GM12878 (cell line): Measurements from ENCODE around the gene GALNT3.

Experiments
- CEBPB ChIP-seq, 2 experiments: fragments of 150-350 bp in 1 of 2; IDR thresholded peaks; 2 replicates each; pipeline ENCODE4 v1.6.1; 2012 to 2014; ENCODE audit warnings: low read depth in 2 of 2, low read length in 2 of 2, borderline replicate concordance in 1 of 2, inconsistent platforms in 1 of 2
- EP300 ChIP-seq, 2 experiments: fragments of 150-350 bp in 1 of 2; IDR thresholded peaks; 2 replicates each; pipeline ENCODE4 v1.6.1; 2011 to 2012; ENCODE audit warnings: low read depth in 2 of 2, low read length in 2 of 2, borderline replicate concordance in 1 of 2, improper control_type of control experiment in 1 of 2, inconsistent platforms in 1 of 2; ENCODE audit not compliant: control insufficient read depth in 1 of 2
- FOXK2 ChIP-seq: fragments of 450-650 bp; IDR thresholded peaks from 2 replicates; pipeline ENCODE4 v1.6.1; 2017; ENCODE audit warnings: mild to moderate bottlenecking, moderate library complexity
- POLR2AphosphoS5 ChIP-seq: IDR thresholded peaks from 2 replicates; pipeline ENCODE4 v1.6.1; 2011; ENCODE audit warnings: mild to moderate bottlenecking, low read length, inconsistent platforms
- RAD21 ChIP-seq: IDR thresholded peaks from 2 replicates; pipeline ENCODE4 v1.6.1; 2011; ENCODE audit warnings: mild to moderate bottlenecking, low read depth, low read length, moderate library complexity; ENCODE audit not compliant: insufficient read depth
- SMC3 ChIP-seq: IDR thresholded peaks from 2 replicates; pipeline ENCODE4 v1.6.1; 2011; ENCODE audit warnings: low read length, improper control_type of control experiment, borderline replicate concordance
- TF ChIP-seq, protein P1 (sequence below), 3 experiments: IDR thresholded peaks in 2 of 3; conservative IDR thresholded peaks in 1 of 3; 2 replicates each; pipeline ENCODE4 v1.5.1; 2011; ENCODE audit warnings: low read depth in 3 of 3, low read length in 3 of 3, mild to moderate bottlenecking in 3 of 3, control low read depth in 2 of 3, moderate library complexity in 2 of 3, inconsistent platforms in 1 of 3, mixed read lengths in 1 of 3; ENCODE audit not compliant: control insufficient read depth in 2 of 3, insufficient read depth in 1 of 3; ENCODE audit errors: extremely low read depth in 1 of 3

DNA sequence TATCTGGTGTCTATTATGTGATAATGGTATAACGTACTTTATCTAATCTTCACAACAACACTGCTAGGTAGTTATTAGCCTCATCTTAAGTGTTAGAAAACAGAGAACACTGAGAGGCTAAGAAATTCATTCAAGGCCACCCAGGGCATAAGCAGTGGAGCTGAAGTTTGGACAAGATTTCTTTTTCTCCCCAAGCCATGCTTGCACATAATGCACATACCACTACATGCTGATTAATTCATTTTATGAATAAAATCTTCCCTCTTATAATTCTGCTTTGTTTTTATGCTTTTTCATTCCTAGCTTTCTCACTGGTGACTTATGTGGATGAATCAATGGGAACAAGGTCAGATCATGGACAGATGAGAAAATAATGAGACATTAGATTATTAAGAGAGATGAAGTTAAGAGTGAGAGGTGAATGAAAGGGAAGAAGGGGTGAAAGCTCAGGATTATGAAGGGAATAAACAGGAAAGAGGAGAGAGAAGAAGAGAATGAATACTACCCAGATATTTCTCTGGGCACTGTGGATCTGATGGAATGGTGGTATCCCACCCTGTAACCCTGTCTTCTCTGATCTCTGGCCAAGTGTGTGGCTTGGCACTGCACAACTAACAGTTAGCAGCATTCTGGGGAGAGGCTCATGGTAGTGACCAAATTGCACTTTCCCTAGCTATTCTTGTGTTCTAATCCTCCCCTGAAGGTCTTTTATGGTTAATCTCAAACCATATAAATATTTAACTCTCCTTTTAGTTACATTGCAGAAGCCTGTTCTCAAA, 17.7 kb upstream of the GALNT3 start:
- TF ChIP-seq, protein P1, sequence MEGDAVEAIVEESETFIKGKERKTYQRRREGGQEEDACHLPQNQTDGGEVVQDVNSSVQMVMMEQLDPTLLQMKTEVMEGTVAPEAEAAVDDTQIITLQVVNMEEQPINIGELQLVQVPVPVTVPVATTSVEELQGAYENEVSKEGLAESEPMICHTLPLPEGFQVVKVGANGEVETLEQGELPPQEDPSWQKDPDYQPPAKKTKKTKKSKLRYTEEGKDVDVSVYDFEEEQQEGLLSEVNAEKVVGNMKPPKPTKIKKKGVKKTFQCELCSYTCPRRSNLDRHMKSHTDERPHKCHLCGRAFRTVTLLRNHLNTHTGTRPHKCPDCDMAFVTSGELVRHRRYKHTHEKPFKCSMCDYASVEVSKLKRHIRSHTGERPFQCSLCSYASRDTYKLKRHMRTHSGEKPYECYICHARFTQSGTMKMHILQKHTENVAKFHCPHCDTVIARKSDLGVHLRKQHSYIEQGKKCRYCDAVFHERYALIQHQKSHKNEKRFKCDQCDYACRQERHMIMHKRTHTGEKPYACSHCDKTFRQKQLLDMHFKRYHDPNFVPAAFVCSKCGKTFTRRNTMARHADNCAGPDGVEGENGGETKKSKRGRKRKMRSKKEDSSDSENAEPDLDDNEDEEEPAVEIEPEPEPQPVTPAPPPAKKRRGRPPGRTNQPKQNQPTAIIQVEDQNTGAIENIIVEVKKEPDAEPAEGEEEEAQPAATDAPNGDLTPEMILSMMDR (IDR thresholded peaks at IDR 0.05 in 2 of 3, conservative IDR thresholded peaks at IDR 0.05 in 1 of 3; ENCODE audit: control insufficient read depth in 2 of 3, extremely low read depth in 1 of 3, insufficient read depth in 1 of 3, low read depth in 3 of 3, low read length in 3 of 3), result no peak
- TF ChIP-seq POLR2AphosphoS5 (no peak), RAD21 (no peak), FOXK2 (no peak), CEBPB (IDR thresholded peaks at IDR 0.05; ENCODE audit: borderline replicate concordance in 1 of 2, low read depth in 2 of 2, low read length in 2 of 2) (no peak), SMC3 (no peak), EP300 (IDR thresholded peaks at IDR 0.05; ENCODE audit: borderline replicate concordance in 1 of 2, control insufficient read depth in 1 of 2, low read depth in 2 of 2, low read length in 2 of 2) (no peak)
